Dermis microvascular lymphatic vessel endothelial cell (primary cell): ENCODE results near the gene NFATC3. TPM values are rescaled to one million over a fixed set of nuclear protein-coding genes. Genes with fewer than 3 reads are reported as not detected.

Experiments
- DNase-seq, 2 donors: peaks; one replicate each; pipeline versions ENCODE4 v3.0.0 to v3.0.0-alpha.2; 2010; ENCODE audit warnings: low read depth in 2 of 2
- total RNA-seq: library from RNA; depleted of rRNA; stranded (reverse); fragments of >200 nt; gene quantifications from 2 replicates; pipeline ENCODE4 v1.2.1, GENCODE V29; 2014

NFATC3 gene
- total RNA-seq, 1 donor from 2014 or later, result 15.7 TPM

DNA sequence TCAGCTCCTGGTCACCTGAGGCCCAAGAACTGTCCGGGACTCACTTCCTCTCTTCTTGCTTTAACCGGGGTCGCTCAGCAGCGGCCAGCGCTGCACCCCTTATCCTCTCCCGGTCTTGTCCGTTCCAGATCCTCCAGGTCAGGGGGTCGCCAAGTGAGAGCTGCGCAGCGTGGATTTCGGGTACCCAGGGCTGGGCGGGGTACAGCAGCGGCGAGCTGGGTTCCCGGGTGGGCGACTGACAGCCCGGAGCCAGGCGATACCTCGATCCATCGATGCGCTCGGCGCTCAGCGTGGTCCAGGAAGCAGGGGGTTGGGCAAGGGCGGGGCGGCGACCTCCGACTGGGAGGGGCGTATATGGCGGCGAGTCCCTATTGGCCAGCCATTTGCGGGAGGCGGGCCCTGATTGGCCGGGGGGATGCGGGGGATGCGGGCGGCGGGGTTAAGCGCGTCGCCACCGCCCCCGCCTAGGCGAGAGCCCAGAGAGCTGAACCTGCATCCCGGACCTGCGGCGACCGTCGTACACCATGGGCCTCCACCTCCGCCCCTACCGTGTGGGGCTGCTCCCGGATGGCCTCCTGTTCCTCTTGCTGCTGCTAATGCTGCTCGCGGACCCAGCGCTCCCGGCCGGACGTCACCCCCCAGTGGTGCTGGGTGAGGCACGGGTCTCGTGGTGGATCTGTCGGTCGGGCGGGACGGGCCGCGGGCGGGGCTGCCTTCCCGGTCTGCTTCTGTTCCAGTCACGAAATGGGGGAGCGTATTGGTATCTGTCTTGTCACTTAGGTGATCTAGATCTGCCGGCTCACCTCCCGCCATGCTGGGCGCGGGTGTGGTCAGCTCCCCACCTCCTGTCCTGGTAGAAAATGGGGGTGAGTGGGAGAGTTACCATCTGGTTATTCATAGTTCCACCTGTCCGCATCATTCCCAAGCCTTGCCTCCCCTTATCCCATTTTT is 160.0 kb downstream of the NFATC3 start, which contains the start of gene PLA2G15:
TSS of gene PLA2G15 (plus strand) at position 471 of the 951 bp plus-strand sequence. CDS start at position 525, 54 bp downstream.
- DNase-seq, result peak; percentile 90 to 97

GRCh38 chr16:68246121-68246520 is 161.0 kb downstream of the NFATC3 start:
- no peak for DNase-seq

DNA sequence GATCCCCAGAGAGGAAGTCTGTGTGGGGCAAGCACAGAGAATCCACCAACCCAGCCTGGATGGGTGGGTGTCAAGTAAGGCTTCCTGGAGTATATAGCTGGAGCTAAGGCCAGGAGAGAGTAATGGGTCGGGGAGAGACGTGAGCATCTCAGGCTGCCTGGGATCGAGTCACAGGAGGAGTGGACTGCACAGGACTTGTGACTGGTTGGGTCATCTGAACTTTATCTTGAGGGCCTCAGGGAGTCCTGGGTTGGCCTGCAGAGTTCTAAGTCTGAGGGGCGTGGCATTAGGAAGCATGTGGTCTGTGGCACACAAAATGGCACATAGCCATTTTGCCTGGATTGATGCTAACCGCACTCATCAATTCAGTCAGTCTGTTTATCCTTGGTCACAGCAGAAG is 161.5 kb downstream of the NFATC3 start:
- DNase-seq, result no peak

DNA sequence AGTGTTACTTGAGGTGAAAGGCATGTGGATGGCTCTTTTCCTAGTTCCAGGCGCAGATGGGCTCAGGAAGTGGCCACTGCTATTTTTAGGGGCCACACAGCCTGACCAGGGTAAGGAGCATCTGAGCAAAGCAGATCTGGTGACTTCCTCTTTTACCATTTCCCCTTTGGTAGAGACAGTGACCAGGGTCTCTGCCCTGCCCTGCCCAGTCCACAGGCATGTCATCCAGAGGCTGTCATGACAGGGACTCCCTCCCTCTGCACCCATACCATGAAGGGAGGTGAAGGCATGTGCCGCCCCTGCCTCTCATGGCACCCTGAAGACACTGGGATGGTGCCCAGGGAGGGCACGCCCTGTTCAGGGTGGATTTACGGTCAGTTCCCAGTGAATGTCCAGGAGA is 162.2 kb downstream of the NFATC3 start:
- DNase-seq, result no peak

DNA sequence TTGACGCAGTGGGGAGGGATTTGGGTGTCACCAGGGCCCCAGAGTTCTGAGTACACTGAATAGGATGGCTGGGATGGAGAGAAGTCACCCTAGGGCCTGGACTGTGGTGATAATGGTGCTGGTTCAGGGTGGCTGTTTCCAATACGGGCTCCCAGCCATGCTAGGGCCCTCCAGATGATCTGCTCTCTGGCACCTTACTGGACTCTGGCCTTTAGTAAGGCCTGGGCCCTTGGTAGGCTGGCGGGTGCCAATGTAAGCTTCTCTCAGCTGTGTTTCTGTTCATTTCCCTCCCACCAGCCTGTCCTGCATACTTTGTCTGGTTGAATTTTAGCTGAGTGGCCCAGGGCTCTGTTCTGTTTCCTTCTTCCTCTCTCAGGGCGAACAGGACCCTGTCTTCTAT is 162.8 kb downstream of the NFATC3 start:
- DNase-seq, result no peak

DNA sequence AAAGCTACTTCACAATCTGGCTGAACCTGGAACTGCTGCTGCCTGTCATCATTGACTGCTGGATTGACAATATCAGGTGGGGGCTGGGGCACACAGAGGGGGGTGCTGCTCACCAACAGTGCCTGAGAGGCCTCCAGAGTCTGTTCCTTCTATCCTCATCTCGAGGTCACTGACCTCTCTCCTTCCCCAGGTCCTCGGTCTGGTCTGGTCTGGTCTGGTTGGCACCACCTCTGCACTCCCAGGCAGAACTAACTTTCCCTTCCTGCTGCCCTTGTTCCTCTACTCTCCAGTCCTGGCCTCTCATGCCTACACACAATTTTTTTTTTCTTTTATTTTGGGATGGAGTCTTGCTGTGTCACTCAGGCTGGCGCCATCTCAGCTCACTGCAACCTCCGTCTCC is 164.2 kb downstream of the NFATC3 start:
- DNase-seq, result no peak

DNA sequence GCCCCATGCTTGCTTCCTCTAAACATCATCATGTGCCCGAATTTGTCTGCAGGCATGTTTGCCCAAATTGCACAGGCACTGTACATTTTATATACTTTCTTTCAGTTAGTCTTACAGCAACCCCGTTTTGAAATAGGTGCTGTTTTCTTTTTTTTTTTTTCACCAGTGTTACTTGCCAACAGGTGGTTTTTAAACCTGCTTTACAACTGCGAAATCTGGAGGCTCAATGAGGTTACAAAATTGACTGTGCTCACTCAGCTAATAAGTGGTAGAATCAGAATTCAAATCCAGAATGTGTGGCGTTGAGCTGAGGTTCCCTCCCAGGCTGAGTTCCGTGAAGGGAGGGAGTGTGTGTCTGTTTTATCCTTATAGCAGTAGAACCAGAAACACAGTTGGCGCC is 165.8 kb downstream of the NFATC3 start:
- DNase-seq, result no peak

GRCh38 chr16:68251832-68252231 is 166.7 kb downstream of the NFATC3 start:
- no peak for DNase-seq

GRCh38 chr16:68252383-68252782 is 167.2 kb downstream of the NFATC3 start:
- DNase-seq, result no peak

- DNase-seq, result no peak
These were observed 168.6 kb downstream of the NFATC3 start for GRCh38 chr16:68253721-68254120.

GRCh38 chr16:68255712-68256111 is 170.5 kb downstream of the NFATC3 start:
- DNase-seq, result no peak

DNA sequence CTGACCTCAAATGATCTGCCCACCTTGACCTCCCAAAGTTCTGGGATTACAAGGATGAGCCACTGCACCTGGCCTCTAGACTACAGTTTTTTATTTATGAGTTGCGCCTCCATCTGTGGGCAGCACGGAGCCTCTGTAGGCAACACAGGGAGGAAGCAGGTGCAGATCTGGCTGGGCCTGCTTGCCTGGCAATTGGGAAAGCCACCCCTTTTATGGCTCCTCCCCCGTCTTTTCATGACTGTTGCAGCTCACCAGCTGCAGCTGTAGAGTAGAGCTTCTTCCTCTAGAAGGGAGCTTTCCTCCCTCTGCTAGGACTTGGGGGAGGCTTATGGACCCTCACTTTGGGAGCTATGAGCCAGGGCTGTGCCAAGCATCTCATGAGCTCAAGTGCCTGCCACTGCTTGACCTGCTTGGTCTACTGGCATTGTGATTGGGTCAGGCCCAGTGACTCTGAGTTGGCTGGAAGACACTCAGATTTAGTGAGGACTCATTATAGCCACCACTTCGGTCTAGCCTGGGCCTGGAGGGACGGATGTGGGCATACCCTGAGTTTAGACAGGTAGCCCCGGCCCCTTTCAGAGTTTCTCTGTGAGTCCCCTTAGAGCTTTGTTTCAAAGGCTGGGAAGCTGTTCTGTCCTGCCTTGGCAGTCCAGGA is 172.2 kb downstream of the NFATC3 start:
- DNase-seq, result no peak

- DNase-seq, result peak in 1 of 2 donors; percentile 68
These were observed 173.0 kb downstream of the NFATC3 start for GRCh38 chr16:68257906-68258800.

DNA sequence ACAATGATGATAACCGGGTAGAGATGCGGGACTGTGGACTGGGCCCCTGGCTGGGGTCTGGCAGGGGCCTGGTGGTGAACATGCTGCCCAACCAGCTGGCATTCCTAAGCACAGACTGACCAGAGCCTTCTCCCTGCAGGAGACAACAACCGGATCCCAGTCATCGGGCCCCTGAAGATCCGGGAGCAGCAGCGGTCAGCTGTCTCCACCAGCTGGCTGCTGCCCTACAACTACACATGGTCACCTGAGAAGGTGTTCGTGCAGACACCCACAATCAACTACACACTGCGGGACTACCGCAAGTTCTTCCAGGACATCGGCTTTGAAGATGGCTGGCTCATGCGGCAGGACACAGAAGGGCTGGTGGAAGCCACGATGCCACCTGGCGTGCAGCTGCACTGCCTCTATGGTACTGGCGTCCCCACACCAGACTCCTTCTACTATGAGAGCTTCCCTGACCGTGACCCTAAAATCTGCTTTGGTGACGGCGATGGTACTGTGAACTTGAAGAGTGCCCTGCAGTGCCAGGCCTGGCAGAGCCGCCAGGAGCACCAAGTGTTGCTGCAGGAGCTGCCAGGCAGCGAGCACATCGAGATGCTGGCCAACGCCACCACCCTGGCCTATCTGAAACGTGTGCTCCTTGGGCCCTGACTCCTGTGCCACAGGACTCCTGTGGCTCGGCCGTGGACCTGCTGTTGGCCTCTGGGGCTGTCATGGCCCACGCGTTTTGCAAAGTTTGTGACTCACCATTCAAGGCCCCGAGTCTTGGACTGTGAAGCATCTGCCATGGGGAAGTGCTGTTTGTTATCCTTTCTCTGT is 174.0 kb downstream of the NFATC3 start:
- no peak for DNase-seq

- DNase-seq, result no peak
These were observed 178.5 kb downstream of the NFATC3 start for GRCh38 chr16:68263559-68264127.

DNA sequence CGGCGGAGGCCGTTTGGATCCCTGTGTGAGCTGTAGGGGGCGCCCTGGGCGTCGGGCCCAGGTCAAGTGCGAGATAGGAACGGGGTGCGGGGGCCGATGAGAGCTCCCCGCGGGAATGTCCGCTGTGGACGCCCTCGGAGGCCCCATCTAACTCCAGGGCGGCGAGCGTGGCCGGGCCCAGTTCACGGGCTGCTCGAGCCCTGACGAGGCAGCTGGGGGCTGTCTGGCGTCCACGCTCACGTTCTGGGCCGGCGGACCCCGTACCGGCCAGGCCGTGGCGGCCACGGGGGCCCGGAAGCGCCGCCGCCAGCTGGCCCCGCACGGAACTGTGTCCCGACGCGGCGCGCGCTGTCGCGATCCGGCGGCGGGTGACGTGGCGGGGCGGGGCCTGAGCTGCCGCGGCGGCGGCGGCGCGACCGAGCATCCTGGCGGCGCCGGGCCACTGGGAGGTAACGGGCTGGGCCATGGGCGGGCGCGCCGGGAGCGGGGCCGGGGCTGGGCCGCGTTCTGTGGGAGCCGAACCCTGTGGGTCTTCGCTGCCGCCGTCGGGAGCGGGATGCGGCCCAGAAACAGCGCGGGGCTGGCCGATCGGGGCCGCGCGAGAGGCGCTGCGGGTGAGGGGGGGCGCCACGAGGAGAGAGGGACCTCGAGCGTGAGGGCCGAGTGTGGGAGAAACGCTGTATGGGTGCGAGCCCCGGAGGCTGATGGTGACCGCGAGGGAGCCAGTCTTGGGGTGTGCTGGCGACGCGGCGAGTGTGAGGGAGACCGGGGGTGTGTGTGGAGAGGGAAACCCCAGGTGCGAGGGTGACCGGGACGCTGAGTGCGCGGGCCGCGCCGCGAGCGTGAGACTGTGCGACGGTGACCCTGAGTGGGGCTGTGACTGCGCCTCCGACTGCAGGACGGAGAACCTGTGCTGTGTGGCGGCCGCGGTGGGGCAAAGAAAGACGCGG is 179.2 kb downstream of the NFATC3 start, which contains the start of gene SLC7A6:
TSS of gene SLC7A6 (plus strand) at position 399 of the 950 bp plus-strand sequence. CDS start 10,201 bp downstream, outside the sequence.
- peak in 1 of 2 donors; percentile 79 for DNase-seq

GRCh38 chr16:68265078-68265920 is 180.1 kb downstream of the NFATC3 start:
- peak in 1 of 2 donors; percentile 53 for DNase-seq
